OCI-LY3 (cell line): ENCODE measurements around the gene ELAVL1.

Experiments
- CTCF ChIP-seq: fragments of 200-600, 300-600 bp; sonication (generic); IDR thresholded peaks from 2 replicates; pipeline ENCODE4 v1.5.1; 2014; ENCODE audit warnings: antibody characterized with exemption, low read length, low read depth
- EZH2phosphoT487 ChIP-seq: fragments of 200-600 bp; shearing (Covaris generic); IDR thresholded peaks from 2 replicates; pipeline ENCODE4 v1.6.1; 2018; ENCODE audit warnings: antibody characterized with exemption, mixed run types, low read depth

- TF ChIP-seq CTCF: no peak
- TF ChIP-seq EZH2phosphoT487: no peak
These were observed 86.6 kb downstream of the ELAVL1 start for GRCh38 chr19:7918615-7919421.
